GM18907 (cell line): ENCODE results near the gene HOOK1.
A peak's percentile ranks its signal among the peaks of the same experiment; 100 is the strongest.
"Not testable (repeated sequence)": the region's sequence is repeated elsewhere in the genome, so short reads cannot be mapped to it uniquely, and the experiment has no call there.

ENCODE experiments used
- ATAC-seq: cut with Tn5 transposase; IDR thresholded peaks from one replicate; pipeline ENCODE4 v1.9.1; 2021; ENCODE audit warnings: mild to moderate bottlenecking, moderate library complexity; ENCODE audit not compliant: unreplicated experiment

Gene HOOK1

GRCh38 chr1:59885160-59885832 is 70.5 kb downstream of the HOOK1 start:
- no peak for ATAC-seq

- no peak for ATAC-seq
Measured at GRCh38 chr1:59892841-59893811, 78.4 kb downstream of the HOOK1 start.

- no peak for ATAC-seq
Measured at GRCh38 chr1:59897165-59897564, 82.4 kb downstream of the HOOK1 start.

- no peak for ATAC-seq
Measured at GRCh38 chr1:59898927-59899326, 84.2 kb downstream of the HOOK1 start.

- ATAC-seq = no peak
Measured at GRCh38 chr1:59900640-59901039, 85.9 kb downstream of the HOOK1 start.

GRCh38 chr1:59901770-59902388 is 87.1 kb downstream of the HOOK1 start:
- ATAC-seq = no peak

GRCh38 chr1:59903141-59903754 is 88.5 kb downstream of the HOOK1 start:
- peak; percentile 86 for ATAC-seq

GRCh38 chr1:59906931-59907330 is 92.2 kb downstream of the HOOK1 start:
- ATAC-seq = no peak

GRCh38 chr1:59908084-59908483 is 93.3 kb downstream of the HOOK1 start:
- no peak for ATAC-seq

- ATAC-seq = no peak
Measured at GRCh38 chr1:59908682-59909081, 93.9 kb downstream of the HOOK1 start.

GRCh38 chr1:59914791-59915286 is 100.1 kb downstream of the HOOK1 start:
- ATAC-seq = not testable (repeated sequence)

- ATAC-seq = no peak
Measured at GRCh38 chr1:59915516-59915915, 100.8 kb downstream of the HOOK1 start.

- ATAC-seq = no peak
Measured at GRCh38 chr1:59917026-59917784, 102.5 kb downstream of the HOOK1 start.

GRCh38 chr1:59917785-59918180 is 103.0 kb downstream of the HOOK1 start:
- ATAC-seq = no peak

- ATAC-seq = no peak
Measured at GRCh38 chr1:59919746-59920145, 105.0 kb downstream of the HOOK1 start.

- not testable (repeated sequence) for ATAC-seq
Measured at GRCh38 chr1:59921258-59921899, 106.6 kb downstream of the HOOK1 start.

GRCh38 chr1:59924653-59925052 is 109.9 kb downstream of the HOOK1 start:
- no peak for ATAC-seq
